Stomach smooth muscle (tissue), 2 donors: ENCODE measurements around the gene EIF1AD.
A peak's percentile ranks its signal among the peaks of the same experiment; 100 is the strongest.

ENCODE experiments used
- H3K27ac ChIP-seq: one replicate; pipeline ENCODE4 v1.7.0; 2013; ENCODE audit warnings: mild to moderate bottlenecking, low read length, inconsistent platforms
- H3K27me3 ChIP-seq, 2 donors: one replicate each; pipeline ENCODE4 v1.7.0; 2013; ENCODE audit warnings: low read length in 2 of 2; ENCODE audit not compliant: insufficient read depth in 2 of 2, control insufficient read depth in 1 of 2
- H3K36me3 ChIP-seq, 2 donors: one replicate each; pipeline ENCODE4 v1.7.0; 2013; ENCODE audit warnings: low read length in 2 of 2; ENCODE audit not compliant: control insufficient read depth in 2 of 2, insufficient read depth in 2 of 2
- H3K4me1 ChIP-seq: one replicate; pipeline ENCODE4 v1.7.0; 2013; ENCODE audit warnings: low read length; ENCODE audit not compliant: control insufficient read depth, insufficient read depth
- H3K4me3 ChIP-seq, 2 donors: one replicate each; pipeline ENCODE4 v1.7.0; 2013; ENCODE audit warnings: low read length in 2 of 2
- H3K9ac ChIP-seq, 2 donors: one replicate each; pipeline ENCODE4 v1.7.0; 2013; ENCODE audit warnings: low read length in 2 of 2, mild to moderate bottlenecking in 1 of 2
- H3K9me3 ChIP-seq, 2 donors: one replicate each; pipeline ENCODE4 v1.7.0; 2013; ENCODE audit warnings: low read length in 2 of 2; ENCODE audit not compliant: control insufficient read depth in 2 of 2
- donor health status: healthy.
- donor health status: Pancreatic carcinoma.

Gene EIF1AD, protein sequence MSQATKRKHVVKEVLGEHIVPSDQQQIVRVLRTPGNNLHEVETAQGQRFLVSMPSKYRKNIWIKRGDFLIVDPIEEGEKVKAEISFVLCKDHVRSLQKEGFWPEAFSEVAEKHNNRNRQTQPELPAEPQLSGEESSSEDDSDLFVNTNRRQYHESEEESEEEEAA

DNA sequence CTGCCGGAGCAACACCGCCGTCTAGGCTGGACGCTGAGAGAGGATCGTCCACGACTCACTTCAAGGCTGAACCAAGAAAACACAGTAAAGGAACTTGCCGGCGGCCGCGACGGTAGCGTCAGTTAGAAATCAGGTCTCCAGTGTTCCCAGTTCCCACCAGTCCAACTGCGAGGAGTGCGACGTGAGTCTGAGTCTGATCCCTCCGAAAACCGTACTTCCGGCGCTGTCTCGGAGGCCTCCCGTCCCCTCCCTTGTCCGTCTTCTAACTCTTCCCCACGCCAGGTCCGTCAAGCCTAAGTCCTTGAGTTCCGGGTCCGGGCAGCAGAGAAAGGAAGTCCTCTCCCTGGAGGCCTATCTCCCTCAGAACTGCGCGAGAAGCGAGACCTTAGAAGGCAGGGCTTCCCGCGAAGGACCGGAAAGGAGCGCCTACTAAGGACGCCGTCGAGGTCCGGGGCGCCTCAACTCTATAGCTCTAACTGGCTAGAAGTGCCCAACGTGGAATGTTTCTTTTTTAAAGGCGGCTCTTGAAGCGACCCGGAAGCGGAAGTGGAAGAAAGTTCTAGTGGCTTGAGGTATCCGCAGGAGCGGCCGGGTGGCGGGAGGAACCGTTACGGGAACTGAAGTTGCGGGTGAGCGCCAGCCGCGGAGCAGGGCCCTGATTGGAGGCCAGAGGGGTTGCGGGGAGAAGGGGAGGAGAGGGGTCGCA, at the start of gene EIF1AD, which contains the start of gene BANF1:
TSS of gene EIF1AD (minus strand) at position 216 of the 706 bp plus-strand sequence. CDS start 1,768 bp downstream, outside the sequence.
TSS of gene BANF1 (plus strand) at position 562 of the 706 bp plus-strand sequence. CDS start 748 bp downstream, outside the sequence.
- Histone ChIP-seq H3K4me1 (peaks cover 28% of the 10 kb centered on the region), H3K36me3 (peaks cover 42 to 44% of the 10 kb centered on the region in 2 donors), H3K4me3 (peak within 1 kb of the TSS; percentile 99), H3K9me3 (no peaks in the 10 kb centered on the region), H3K27ac (peak within 1 kb of the TSS; percentile 92), H3K27me3 (no peaks in the 10 kb centered on the region), H3K9ac (peak within 1 kb of the TSS; percentile 98 to 99)

DNA sequence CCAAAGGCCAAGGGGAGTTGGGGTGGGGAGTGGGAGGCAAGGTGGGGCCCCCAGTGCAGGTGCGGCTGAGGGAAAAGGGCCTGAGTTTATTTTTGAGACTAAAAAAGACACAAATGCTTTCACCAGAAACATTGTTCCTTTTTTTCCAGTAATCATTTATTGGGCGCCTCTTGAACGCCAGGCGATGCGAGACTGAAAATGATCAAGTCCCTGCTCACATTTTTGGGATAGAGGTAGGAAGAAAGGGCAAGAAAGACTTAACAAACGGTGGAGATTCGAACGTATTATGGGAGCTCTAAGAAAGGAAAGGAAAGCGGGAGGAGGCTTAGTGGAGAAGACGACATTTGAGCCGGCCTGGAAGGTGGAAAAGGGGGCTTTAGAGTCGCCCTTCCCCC, 49.4 kb upstream of the EIF1AD start:
- Histone ChIP-seq H3K4me1 (peaks cover 24% of the 10 kb centered on the region), H3K4me3 (peak overlapping the region; percentile 98 to 99), H3K9ac (peak overlapping the region; percentile 82 to 89), H3K36me3 (peaks cover 4 to 12% of the 10 kb centered on the region in 2 donors), H3K27ac (peak overlapping the region; percentile 79), H3K9me3 (no peaks in the 10 kb centered on the region), H3K27me3 (peaks cover 6 to 20% of the 10 kb centered on the region in 2 donors)

DNA sequence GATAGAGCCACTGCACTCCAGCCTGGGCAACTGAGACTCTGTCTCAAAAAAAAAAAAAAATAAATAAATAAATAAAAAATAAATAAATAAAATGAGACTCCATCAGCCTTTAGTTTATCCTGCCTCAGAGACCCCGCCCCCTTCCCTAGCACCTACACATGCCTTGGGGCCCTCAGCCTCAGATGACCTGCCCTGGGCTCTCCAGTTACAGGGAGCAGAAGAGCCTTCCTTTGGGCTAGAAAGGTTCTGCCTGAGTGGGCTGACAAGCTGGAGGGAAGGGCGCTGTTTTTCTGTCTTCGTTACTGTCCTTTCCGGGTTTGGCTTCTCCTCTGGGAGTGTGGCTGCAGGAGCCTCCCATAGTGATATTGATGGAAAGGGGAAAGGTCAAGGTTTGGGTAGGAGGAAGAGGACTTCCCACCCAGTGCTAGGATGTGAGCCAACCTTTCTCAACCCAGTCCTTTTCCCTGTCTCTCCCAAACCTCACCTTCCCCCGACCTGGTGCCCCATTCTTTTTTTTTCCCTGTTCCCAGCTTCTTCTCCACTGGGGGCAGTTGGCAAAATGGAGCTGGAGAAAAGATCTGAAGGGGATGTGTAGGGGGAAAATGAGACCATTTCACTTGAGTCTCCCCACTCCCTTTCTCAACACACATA, 48.7 kb upstream of the EIF1AD start:
- peaks cover 24% of the 10 kb centered on the region for H3K4me1 ChIP-seq
- H3K4me3 ChIP-seq: no peak overlapping the region
- peak overlapping the region in 1 of 2 donors; percentile 89 for H3K9ac ChIP-seq
- peaks cover 6 to 23% of the 10 kb centered on the region in 2 donors for H3K27me3 ChIP-seq
- H3K9me3 ChIP-seq: no peaks in the 10 kb centered on the region
- peaks cover 4 to 8% of the 10 kb centered on the region in 2 donors for H3K36me3 ChIP-seq
- peak overlapping the region; percentile 79 for H3K27ac ChIP-seq

DNA sequence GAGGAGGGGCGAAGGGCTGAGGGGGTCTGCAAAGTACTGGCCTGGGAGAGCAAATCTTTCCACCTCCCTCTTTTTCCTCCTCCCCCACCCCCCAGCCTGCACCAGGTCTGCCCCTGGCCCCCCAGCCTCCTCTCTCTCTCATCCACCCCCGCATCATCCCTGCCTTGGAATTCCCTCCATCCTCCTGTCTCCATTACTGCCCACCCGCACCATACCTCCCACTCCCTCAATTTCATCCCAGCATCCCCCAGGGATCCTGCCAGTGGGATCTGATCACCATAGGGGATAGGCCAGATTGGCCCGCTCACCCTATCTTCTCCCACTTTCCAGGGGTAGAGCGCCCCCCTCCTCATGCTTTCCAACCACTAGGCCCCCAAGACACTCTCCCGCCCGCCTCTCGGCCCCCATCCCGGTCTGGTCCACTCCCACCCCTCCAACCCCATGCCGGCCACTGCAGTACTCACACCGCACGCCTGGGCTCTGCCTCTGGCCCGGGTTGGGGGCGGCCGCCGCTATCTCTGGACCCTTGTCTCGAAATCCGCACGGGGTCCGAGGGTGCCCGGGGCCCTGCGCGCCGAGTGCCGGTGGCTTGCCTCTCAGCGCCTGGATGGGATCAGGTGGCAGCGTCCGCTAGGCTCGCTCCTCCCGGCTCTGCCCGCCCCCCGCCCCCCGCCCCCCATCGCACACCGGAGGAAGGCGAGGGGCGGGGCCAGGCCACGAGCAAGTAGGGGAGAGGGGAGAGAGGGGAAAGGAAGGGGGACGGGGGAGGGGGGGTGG, 46.8 kb upstream of the EIF1AD start, which contains the start of gene GAL3ST3:
TSS of gene GAL3ST3 (minus strand) at position 615 of the 777 bp plus-strand sequence. CDS start 3,746 bp downstream, outside the sequence.
- Histone ChIP-seq H3K36me3 (no peaks in the 10 kb centered on the region), H3K4me1 (peaks cover 30% of the 10 kb centered on the region), H3K9me3 (no peaks in the 10 kb centered on the region), H3K27me3 (peaks cover 6 to 23% of the 10 kb centered on the region in 2 donors), H3K4me3 (no peak within 1 kb of the TSS), H3K27ac (no peak within 1 kb of the TSS), H3K9ac (no peak within 1 kb of the TSS)

DNA sequence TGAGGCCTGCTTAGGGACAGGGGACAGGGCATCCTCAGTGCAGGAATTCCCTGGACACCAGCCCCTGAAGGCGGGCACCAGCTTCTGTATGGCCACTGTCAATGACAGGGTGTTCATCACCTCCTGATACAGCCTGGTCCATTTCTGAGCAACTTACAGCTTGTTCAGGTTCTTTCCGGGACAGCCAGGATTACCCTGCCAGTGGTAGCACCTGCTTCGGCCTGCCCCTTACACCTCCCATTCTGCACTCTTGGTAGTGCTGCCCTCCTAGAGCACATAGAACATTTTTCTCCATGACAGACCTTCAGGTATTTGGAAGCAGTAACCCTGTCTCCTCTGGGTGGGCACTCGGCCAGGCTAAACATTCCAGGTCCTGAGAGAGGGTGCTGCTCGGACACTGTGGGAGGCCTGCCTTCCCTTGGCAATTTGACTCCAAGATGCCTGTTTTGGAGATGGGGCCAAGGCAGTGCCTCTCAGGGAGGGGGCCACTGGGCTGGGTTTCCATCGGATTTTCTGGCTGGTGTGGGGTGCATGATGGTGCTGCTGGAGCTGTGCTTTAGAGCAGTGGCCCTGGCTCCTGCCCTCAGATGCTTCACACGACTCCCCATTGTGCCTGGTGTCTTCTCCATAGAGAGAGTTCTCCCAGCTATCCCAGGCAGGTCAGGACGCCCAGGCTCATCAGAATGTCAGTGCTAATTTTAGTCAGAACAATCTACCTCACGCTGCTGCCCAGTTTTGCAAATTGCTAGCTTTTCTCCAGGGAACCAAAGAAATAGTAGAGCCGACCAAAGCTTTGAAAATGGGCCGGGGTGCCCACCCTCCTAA, 45.8 kb upstream of the EIF1AD start:
- H3K4me1 ChIP-seq: peaks cover 21% of the 10 kb centered on the region
- no peak overlapping the region for H3K4me3 ChIP-seq
- H3K27me3 ChIP-seq: peaks cover 6 to 23% of the 10 kb centered on the region in 2 donors
- H3K27ac ChIP-seq: no peak overlapping the region
- no peaks in the 10 kb centered on the region for H3K9me3 ChIP-seq
- no peaks in the 10 kb centered on the region for H3K36me3 ChIP-seq
- H3K9ac ChIP-seq: no peak overlapping the region

DNA sequence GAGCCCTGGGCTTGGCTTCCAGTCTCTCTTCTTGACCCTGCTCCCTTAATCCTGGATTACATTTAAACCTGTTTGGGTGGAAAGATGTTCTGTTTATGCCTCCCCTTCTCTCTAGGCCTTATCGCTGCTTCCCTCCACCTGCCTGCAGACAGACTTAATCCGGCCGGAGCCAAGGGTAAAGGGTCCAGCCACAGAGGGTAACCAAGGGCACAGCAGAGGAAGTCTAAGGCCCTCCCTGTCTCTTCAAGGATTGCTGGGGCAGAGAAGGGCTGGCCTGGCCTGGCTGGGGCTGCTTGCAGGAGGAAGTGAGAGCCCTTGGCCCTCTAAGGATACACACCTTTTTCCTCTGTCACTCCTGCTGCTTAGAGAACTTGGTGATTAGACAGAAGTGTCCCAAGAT, 44.9 kb upstream of the EIF1AD start:
- Histone ChIP-seq H3K9me3 (no peaks in the 10 kb centered on the region), H3K9ac (no peak overlapping the region), H3K4me1 (peaks cover 17% of the 10 kb centered on the region), H3K27ac (no peak overlapping the region), H3K36me3 (no peaks in the 10 kb centered on the region), H3K4me3 (no peak overlapping the region), H3K27me3 (peaks cover 6 to 23% of the 10 kb centered on the region in 2 donors)

DNA sequence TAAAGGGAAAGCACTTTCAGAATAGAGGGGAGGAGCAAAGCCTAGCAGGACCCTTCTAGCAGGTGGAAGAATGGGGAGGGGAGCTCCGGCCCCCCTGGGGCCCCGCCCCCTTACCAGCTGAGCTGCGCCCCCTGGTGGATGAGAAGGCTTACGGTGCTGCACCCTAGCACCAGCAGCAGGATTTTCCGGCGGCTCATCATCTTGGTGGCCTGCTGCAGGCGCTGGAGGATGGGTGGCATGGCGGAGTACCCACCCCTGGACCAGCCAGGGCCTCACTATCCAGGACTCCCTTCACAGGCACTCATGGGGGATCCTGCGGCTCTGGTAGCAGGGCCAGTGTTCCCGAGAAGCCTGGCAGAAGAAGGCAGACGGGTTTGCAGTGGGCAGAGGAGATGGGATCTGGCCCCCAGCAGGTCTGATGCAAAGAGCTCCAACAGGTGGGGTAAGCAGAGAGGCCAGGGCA, 43.3 kb upstream of the EIF1AD start:
- Histone ChIP-seq H3K4me1 (peaks cover 8% of the 10 kb centered on the region), H3K4me3 (no peak overlapping the region), H3K9ac (no peak overlapping the region)

DNA sequence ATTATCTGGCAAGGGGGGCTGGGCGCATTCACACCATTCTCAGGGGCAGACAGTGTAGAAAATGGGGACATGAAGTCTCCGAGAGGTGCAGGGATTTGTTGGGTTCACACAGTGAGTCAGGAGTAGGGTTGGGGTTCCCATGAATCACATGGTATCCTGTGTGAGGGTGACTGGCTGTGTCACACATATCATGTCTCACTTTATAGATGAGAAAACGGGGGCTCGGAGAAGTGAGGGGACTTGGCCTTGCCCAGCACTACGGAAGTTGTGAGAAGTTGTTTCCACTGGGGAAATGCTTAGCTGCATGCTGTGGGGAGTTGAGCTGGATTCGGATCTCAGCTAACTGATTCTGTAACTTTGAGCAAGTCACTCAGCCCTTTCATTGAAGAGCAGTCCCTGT, 42.8 kb upstream of the EIF1AD start:
- Histone ChIP-seq H3K4me1 (peaks cover 8% of the 10 kb centered on the region), H3K27ac (no peak overlapping the region), H3K9ac (no peak overlapping the region), H3K36me3 (no peaks in the 10 kb centered on the region), H3K27me3 (peaks cover 6 to 23% of the 10 kb centered on the region in 2 donors), H3K9me3 (no peaks in the 10 kb centered on the region), H3K4me3 (no peak overlapping the region)

More for the DNA sequence above, 43.3 kb upstream of the EIF1AD start:
- no peak overlapping the region for H3K27ac ChIP-seq
- H3K36me3 ChIP-seq: no peaks in the 10 kb centered on the region
- peaks cover 6 to 23% of the 10 kb centered on the region in 2 donors for H3K27me3 ChIP-seq
- H3K9me3 ChIP-seq: no peaks in the 10 kb centered on the region

DNA sequence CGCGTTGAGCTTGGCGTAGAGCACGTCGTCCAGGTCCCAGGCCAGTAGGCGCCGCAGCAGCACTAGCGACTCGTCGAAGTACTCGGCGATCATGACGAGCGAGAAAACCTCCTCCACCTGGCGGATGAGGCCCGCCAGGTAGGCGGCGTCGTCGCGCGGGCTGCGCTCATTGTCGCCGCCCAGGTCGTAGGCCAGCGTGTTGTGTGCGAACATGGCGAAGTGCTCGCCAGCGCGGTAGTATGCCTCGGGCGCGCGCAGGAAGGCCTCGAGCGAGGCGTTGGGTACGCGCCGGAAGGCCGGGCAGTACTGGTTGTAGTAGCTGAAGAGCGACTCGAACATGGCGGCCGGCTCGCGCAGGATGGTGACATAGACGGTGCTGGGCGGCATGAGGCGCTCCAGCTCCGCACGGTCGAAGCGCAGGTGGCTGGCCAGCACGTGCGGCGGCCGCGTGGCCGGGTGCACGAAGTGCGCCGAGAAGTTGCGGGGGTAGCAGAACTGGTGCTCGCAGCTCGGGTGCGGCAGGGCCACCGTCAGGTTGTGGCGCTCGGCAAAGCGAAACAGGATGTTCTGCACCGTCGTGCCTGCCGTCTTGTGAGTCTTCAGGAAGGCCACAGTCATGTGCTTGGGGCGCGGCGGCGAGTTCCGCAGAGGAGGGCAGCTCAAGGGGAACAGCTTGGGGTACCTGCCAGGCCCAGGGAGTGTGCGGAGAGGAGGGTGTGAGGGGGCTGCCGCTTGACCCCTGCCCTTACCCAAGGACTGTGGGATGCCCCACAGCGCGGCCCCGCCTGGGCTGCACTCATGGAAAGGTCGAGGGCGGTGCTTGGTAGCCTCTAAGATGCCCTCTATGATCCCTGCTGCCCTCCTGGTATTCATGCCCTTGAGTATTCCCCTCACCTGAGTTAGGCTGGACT, 41.3 kb upstream of the EIF1AD start:
- H3K4me1 ChIP-seq: peaks cover 6% of the 10 kb centered on the region
- no peak overlapping the region for H3K4me3 ChIP-seq

More for the DNA sequence above, 41.3 kb upstream of the EIF1AD start:
- Histone ChIP-seq H3K9me3 (no peaks in the 10 kb centered on the region), H3K27ac (no peak overlapping the region), H3K36me3 (no peaks in the 10 kb centered on the region), H3K27me3 (peaks cover 3 to 17% of the 10 kb centered on the region in 2 donors), H3K9ac (no peak overlapping the region)
